Endothelial cell of umbilical vein (primary cell): ENCODE results near the gene MON1A. TPM values are rescaled to one million over a fixed set of nuclear protein-coding genes. Genes with fewer than 3 reads are reported as not detected.

Experiments used
- BruUV-seq: library from RNA; stranded (reverse); fragments of 400-500 nt; replicated peaks from 2 replicates; lab custom pipeline; 2021; lab: Mats Ljungman, UMichigan
- CTCF ChIA-PET: fragments of 300-600, 350-600 bp; sonication (Branson Sonifier 250); formaldehyde crosslinking; loops from one replicate; lab custom pipeline; 2021; ENCODE audit warnings: antibody characterized with exemption, inconsistent platforms; lab: Charles Lee
- POLR2A ChIA-PET: fragments of 300-600, 350-600 bp; sonication (Branson Sonifier 250); formaldehyde crosslinking; loops from one replicate; lab custom pipeline; 2021; ENCODE audit warnings: antibody characterized with exemption, inconsistent platforms; lab: Charles Lee
- DNase-seq: peaks from one replicate; pipeline ENCODE4 v3.0.0-alpha.2; 2011; ENCODE audit warnings: low read depth, low spot score
- FAIRE-seq: peaks from 2 replicates; lab custom pipeline; 2011; peaks lifted over from hg19 to GRCh38; lab: Jason Lieb, UNC
- H2AFZ ChIP-seq: 2 replicates; pipeline ENCODE4 v1.6.0; 2012; ENCODE audit warnings: low read depth, low read length, control low read depth, inconsistent platforms
- H3K27ac ChIP-seq: 2 replicates; pipeline ENCODE4 v1.5.1; 2011; ENCODE audit warnings: low read depth, mild to moderate bottlenecking, control low read depth, low read length, moderate library complexity; ENCODE audit not compliant: insufficient read depth
- H3K27me3 ChIP-seq, 2 experiments: 2 replicates each; pipeline versions ENCODE4 v1.6.0 to v1.6.1; 2011; ENCODE audit warnings: low read length in 2 of 2, mixed read lengths in 1 of 2; ENCODE audit not compliant: control insufficient read depth in 2 of 2, insufficient read depth in 2 of 2
- H3K36me3 ChIP-seq, 2 experiments: 2 replicates in 1 of 2; 3 replicates in 1 of 2; pipeline ENCODE4 v1.5.1; 2011; ENCODE audit warnings: low read length in 2 of 2, mild to moderate bottlenecking in 1 of 2, moderate library complexity in 1 of 2; ENCODE audit not compliant: control insufficient read depth in 2 of 2, insufficient read depth in 2 of 2; ENCODE audit errors: extremely low read depth in 1 of 2
- H3K4me1 ChIP-seq: 3 replicates; pipeline ENCODE4 v1.5.1; 2011; ENCODE audit warnings: mild to moderate bottlenecking, low read length; ENCODE audit not compliant: control insufficient read depth, insufficient read depth; ENCODE audit errors: extremely low read depth
- H3K4me2 ChIP-seq: 2 replicates; pipeline ENCODE4 v1.6.1; 2011; ENCODE audit warnings: low read length, control low read depth, mixed read lengths; ENCODE audit not compliant: insufficient read depth
- H3K4me3 ChIP-seq, 3 experiments: fragments of 200-600 bp in 1 of 3; sonication (generic), shearing (Covaris generic) in 1 of 3; replicated peaks in 1 of 3; 2 replicates each; pipeline ENCODE4 v1.5.1; 2011 to 2016; ENCODE audit warnings: control low read depth in 3 of 3, low read length in 3 of 3, mild to moderate bottlenecking in 2 of 3, inconsistent platforms in 1 of 3, low read depth in 1 of 3, moderate library complexity in 1 of 3; ENCODE audit not compliant: insufficient read depth in 1 of 3
- H3K79me2 ChIP-seq: 2 replicates; pipeline ENCODE4 v1.6.0; 2012; ENCODE audit warnings: low read length, inconsistent platforms; ENCODE audit not compliant: control insufficient read depth, insufficient read depth
- H3K9ac ChIP-seq: replicated peaks from 2 replicates; pipeline ENCODE3; 2011; ENCODE audit warnings: low read length, control low read depth; ENCODE audit not compliant: insufficient read depth; ENCODE audit errors: extremely low read depth
- H3K9me1 ChIP-seq: replicated peaks from 3 replicates; pipeline ENCODE4 v1.6.0; 2011; ENCODE audit warnings: mild to moderate bottlenecking, low read length; ENCODE audit not compliant: control insufficient read depth, insufficient read depth; ENCODE audit errors: extremely low read depth
- H3K9me3 ChIP-seq: replicated peaks from 2 replicates; pipeline ENCODE4 v1.5.1; 2012; ENCODE audit warnings: low read length, inconsistent platforms; ENCODE audit not compliant: control insufficient read depth, insufficient read depth
- H4K20me1 ChIP-seq: replicated peaks from 2 replicates; pipeline ENCODE3; 2011; ENCODE audit warnings: mild to moderate bottlenecking, low read length; ENCODE audit not compliant: control insufficient read depth, insufficient read depth; ENCODE audit errors: extremely low read depth
- EZH2 ChIP-seq: IDR thresholded peaks from 2 replicates; pipeline ENCODE4 v1.6.1; 2012; ENCODE audit warnings: borderline replicate concordance, low read depth, mild to moderate bottlenecking, moderate library complexity, low read length, inconsistent platforms; ENCODE audit not compliant: severe bottlenecking
- FOS ChIP-seq: IDR thresholded peaks from 2 replicates; pipeline ENCODE4 v1.6.1; 2011; ENCODE audit warnings: mild to moderate bottlenecking, low read length, moderate library complexity, borderline replicate concordance; ENCODE audit not compliant: insufficient read depth
- GATA2 ChIP-seq: IDR thresholded peaks from 2 replicates; pipeline ENCODE4 v1.7.0; 2011; ENCODE audit warnings: low read depth, mild to moderate bottlenecking, moderate library complexity, mixed read lengths, low read length; ENCODE audit not compliant: insufficient read length, insufficient read depth
- JUN ChIP-seq: IDR thresholded peaks from 2 replicates; pipeline ENCODE4 v1.6.1; 2011; ENCODE audit warnings: borderline replicate concordance, low read depth; ENCODE audit not compliant: insufficient read length, insufficient read depth
- MYC ChIP-seq: IDR thresholded peaks from one replicate; pipeline ENCODE4 v1.6.1; 2011; ENCODE audit warnings: mild to moderate bottlenecking, low read depth, low read length
- POLR2A ChIP-seq: IDR thresholded peaks from 2 replicates; pipeline ENCODE4 v1.6.1; 2012; ENCODE audit warnings: low read depth, mild to moderate bottlenecking, control low read depth, low read length
- POLR2AphosphoS5 ChIP-seq: IDR thresholded peaks from 2 replicates; pipeline ENCODE4 v1.6.1; 2012; ENCODE audit warnings: low read depth, mild to moderate bottlenecking, control low read depth, low read length, moderate library complexity; ENCODE audit not compliant: insufficient read depth
- dilution Hi-C: fragments of 300-500 bp; cut with MboI; formaldehyde crosslinking; loops from one replicate; pipeline ENCODE4 v1.15.0; 2019; ENCODE audit warnings: low sequenced_read_pairs; ENCODE audit not compliant: extremely low pct_ligation_motif_present
- intact Hi-C: fragments of 100-400 bp; cut with micrococcal nuclease; formaldehyde crosslinking; loops from one replicate; pipeline ENCODE4 v1.10.0; 2022
- polyA plus RNA-seq, 4 experiments: library from polyadenylated mRNA; depleted of rRNA in 3 of 4; stranded (reverse) in 3 of 4; unstranded in 1 of 4; fragments of >200 nt; gene quantifications; 2 replicates each; pipeline versions ENCODE4 v1.2.1 to v1.2.3, GENCODE V29; 2011 to 2012; ENCODE audit warnings: missing spikeins in 1 of 4
- total RNA-seq: library from RNA; stranded (reverse); gene quantifications from 2 replicates; pipeline ENCODE4 v1.2.3, GENCODE V29; 2021
- TF ChIP-seq, protein P1 (sequence below): IDR thresholded peaks from 2 replicates; pipeline ENCODE4 v1.6.1; 2011; ENCODE audit not compliant: insufficient read depth, insufficient read length
- TF ChIP-seq, protein P2 (sequence below), 2 donors: IDR thresholded peaks; 1 replicate in 1 of 2; 2 replicates in 1 of 2; pipeline ENCODE4 v1.5.1; 2011; ENCODE audit warnings: low read length in 2 of 2, mild to moderate bottlenecking in 2 of 2, moderate library complexity in 2 of 2, control low read depth in 1 of 2, inconsistent platforms in 1 of 2, low read depth in 1 of 2; ENCODE audit not compliant: insufficient read depth in 1 of 2; ENCODE audit errors: extremely low read depth in 1 of 2

Gene MON1A
- total and polyA plus RNA-seq, 2 donors (not counting 3 experiments of a cell fraction or from before 2014, with no cell fraction given): 17.5 to 31.1 TPM

DNA sequence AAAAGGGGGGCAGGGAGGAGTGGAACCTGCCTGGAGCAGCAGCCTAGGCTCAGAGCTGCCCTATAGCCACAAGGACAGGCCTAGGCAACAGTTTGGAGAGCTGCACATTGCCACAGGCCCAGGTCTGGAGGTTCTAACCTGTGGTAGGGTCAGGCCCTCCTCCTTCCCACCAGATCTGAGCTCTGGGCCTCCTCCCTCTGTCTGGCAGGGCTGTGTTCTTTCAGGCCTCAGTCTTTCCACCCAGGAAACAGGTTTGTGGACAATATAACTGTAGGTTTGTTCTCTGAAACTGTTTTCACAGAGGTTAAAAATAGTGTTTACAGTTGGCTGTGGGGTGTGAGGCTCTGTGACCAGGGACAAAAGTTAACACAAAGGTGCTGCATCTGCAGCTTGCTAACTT is 50.9 kb downstream of the MON1A start:
- H2AFZ ChIP-seq: no peak overlapping the region
- dilution Hi-C loops: no loop called here
- H3K9me3 ChIP-seq: no peaks in the 10 kb centered on the region
- ChIA-PET CTCF (interaction anchor here (1.1 to 2.3 kb wide), 3 partner anchors 11 to 39 kb away, joined by 3 to 6 read pairs (median 5); no protein-coding TSS in a partner anchor), POLR2A (no interaction called here)
- H4K20me1 ChIP-seq: no peaks in the 10 kb centered on the region
- H3K4me2 ChIP-seq: no peak overlapping the region
- no peaks in the 10 kb centered on the region for H3K36me3 ChIP-seq
- no TSS peak for BruUV-seq
- no peaks in the 10 kb centered on the region for H3K79me2 ChIP-seq
- no peaks in the 10 kb centered on the region for H3K9me1 ChIP-seq
- H3K27ac ChIP-seq: no peak overlapping the region
- FAIRE-seq: no peak
- TF ChIP-seq, protein P1, sequence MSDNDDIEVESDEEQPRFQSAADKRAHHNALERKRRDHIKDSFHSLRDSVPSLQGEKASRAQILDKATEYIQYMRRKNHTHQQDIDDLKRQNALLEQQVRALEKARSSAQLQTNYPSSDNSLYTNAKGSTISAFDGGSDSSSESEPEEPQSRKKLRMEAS: no peak
- TF ChIP-seq MYC: no peak
- no peak for TF ChIP-seq FOS
- TF ChIP-seq JUN: no peak
- no peak for TF ChIP-seq GATA2
- no peak for TF ChIP-seq EZH2
- no peak for TF ChIP-seq POLR2AphosphoS5
- TF ChIP-seq, protein P2, sequence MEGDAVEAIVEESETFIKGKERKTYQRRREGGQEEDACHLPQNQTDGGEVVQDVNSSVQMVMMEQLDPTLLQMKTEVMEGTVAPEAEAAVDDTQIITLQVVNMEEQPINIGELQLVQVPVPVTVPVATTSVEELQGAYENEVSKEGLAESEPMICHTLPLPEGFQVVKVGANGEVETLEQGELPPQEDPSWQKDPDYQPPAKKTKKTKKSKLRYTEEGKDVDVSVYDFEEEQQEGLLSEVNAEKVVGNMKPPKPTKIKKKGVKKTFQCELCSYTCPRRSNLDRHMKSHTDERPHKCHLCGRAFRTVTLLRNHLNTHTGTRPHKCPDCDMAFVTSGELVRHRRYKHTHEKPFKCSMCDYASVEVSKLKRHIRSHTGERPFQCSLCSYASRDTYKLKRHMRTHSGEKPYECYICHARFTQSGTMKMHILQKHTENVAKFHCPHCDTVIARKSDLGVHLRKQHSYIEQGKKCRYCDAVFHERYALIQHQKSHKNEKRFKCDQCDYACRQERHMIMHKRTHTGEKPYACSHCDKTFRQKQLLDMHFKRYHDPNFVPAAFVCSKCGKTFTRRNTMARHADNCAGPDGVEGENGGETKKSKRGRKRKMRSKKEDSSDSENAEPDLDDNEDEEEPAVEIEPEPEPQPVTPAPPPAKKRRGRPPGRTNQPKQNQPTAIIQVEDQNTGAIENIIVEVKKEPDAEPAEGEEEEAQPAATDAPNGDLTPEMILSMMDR (IDR thresholded peaks at IDR 0.05; ENCODE audit: extremely low read depth in 1 of 2, insufficient read depth in 1 of 2, low read depth in 1 of 2, low read length in 2 of 2): no peak
- no peak for TF ChIP-seq POLR2A
- no peak overlapping the region for H3K4me3 ChIP-seq
- H3K27me3 ChIP-seq: peaks cover 7 to 8% of the 10 kb centered on the region in 2 experiments
- no peak for DNase-seq
- intact Hi-C loops: no loop called here
- H3K4me1 ChIP-seq: no peaks in the 10 kb centered on the region
- no peak overlapping the region for H3K9ac ChIP-seq
